Measurements from ENCODE around the gene SLC35F5. TPM values are rescaled to one million over a fixed set of nuclear protein-coding genes. Genes with fewer than 3 reads are reported as not detected.

The SLC35F5 gene
- polyA plus RNA-seq, 1 donor (not counting 4 experiments of a cell fraction or from before 2014, with no cell fraction given) = 86.5 TPM

GRCh38 chr2:113716291-113716690, 40.2 kb downstream of the SLC35F5 start:
- dilution Hi-C loops (cut with MboI; ENCODE audit: extremely low pct_ligation_motif_present, low sequenced_read_pairs) = no loop called here
- peaks cover 4 to 5% of the 10 kb centered on the region in 2 experiments for H3K36me3 ChIP-seq (ENCODE audit: control insufficient read depth in 2 of 2, extremely low read depth in 1 of 2, insufficient read depth in 2 of 2, low read length in 2 of 2)

GRCh38 chr2:113712941-113713340, 43.5 kb downstream of the SLC35F5 start:
- no peak overlapping the region for H3K4me2 ChIP-seq (ENCODE audit: control insufficient read depth, extremely low read depth, insufficient read depth, low read depth, low read length)
- peaks cover 4% of the 10 kb centered on the region in 2 experiments for H3K36me3 ChIP-seq (ENCODE audit: control insufficient read depth in 2 of 2, extremely low read depth in 1 of 2, insufficient read depth in 2 of 2, low read length in 2 of 2)
- H3K4me1 ChIP-seq (ENCODE audit: control insufficient read depth, extremely low read depth, insufficient read depth, low read length) = no peaks in the 10 kb centered on the region
- H3K9me3 ChIP-seq (ENCODE audit: control insufficient read depth, low read depth, low read length) = no peaks in the 10 kb centered on the region
- DNase-seq (ENCODE audit: low read depth, low spot score) = no peak
- no peaks in the 10 kb centered on the region for H3K9me1 ChIP-seq (ENCODE audit: control insufficient read depth, extremely low read depth, insufficient read depth, low read length)
- H3K27ac ChIP-seq (ENCODE audit: control insufficient read depth, insufficient read depth, low read length) = no peak overlapping the region
- no peak overlapping the region for H2AFZ ChIP-seq (ENCODE audit: control insufficient read depth, low read length)
- no peak overlapping the region for H3K4me3 ChIP-seq (ENCODE audit: control insufficient read depth in 2 of 3, extremely low read depth in 1 of 3, insufficient read depth in 2 of 3, low read depth in 1 of 3, low read length in 3 of 3)
- TF ChIP-seq EZH2 (IDR thresholded peaks at IDR 0.05; ENCODE audit: low read length) = no peak
- no peak for FAIRE-seq
- dilution Hi-C loops (cut with MboI; ENCODE audit: extremely low pct_ligation_motif_present, low sequenced_read_pairs) = no loop called here
- H3K27me3 ChIP-seq (ENCODE audit: control insufficient read depth, extremely low read depth, insufficient read depth, low read length) = no peaks in the 10 kb centered on the region
- H3K79me2 ChIP-seq (ENCODE audit: control insufficient read depth, insufficient read depth, low read length) = no peaks in the 10 kb centered on the region
- H3K9ac ChIP-seq (ENCODE audit: control insufficient read depth, extremely low read depth, insufficient read depth, low read length) = no peak overlapping the region
- H4K20me1 ChIP-seq (ENCODE audit: control insufficient read depth, extremely low read depth, insufficient read depth, low read length) = no peaks in the 10 kb centered on the region

More at GRCh38 chr2:113716291-113716690, 40.2 kb downstream of the SLC35F5 start:
- H3K27ac ChIP-seq (ENCODE audit: control insufficient read depth, insufficient read depth, low read length) = no peak overlapping the region
- no peaks in the 10 kb centered on the region for H3K9me1 ChIP-seq (ENCODE audit: control insufficient read depth, extremely low read depth, insufficient read depth, low read length)
- H3K4me1 ChIP-seq (ENCODE audit: control insufficient read depth, extremely low read depth, insufficient read depth, low read length) = no peaks in the 10 kb centered on the region
- H3K27me3 ChIP-seq (ENCODE audit: control insufficient read depth, extremely low read depth, insufficient read depth, low read length) = no peaks in the 10 kb centered on the region
- no peak overlapping the region for H3K9ac ChIP-seq (ENCODE audit: control insufficient read depth, extremely low read depth, insufficient read depth, low read length)
- H3K4me2 ChIP-seq (ENCODE audit: control insufficient read depth, extremely low read depth, insufficient read depth, low read depth, low read length) = no peak overlapping the region
- H3K9me3 ChIP-seq (ENCODE audit: control insufficient read depth, low read depth, low read length) = no peaks in the 10 kb centered on the region
- H2AFZ ChIP-seq (ENCODE audit: control insufficient read depth, low read length) = no peak overlapping the region
- FAIRE-seq = no peak
- TF ChIP-seq CTCF (optimal IDR thresholded peaks at IDR 0.05 in 1 of 3, IDR thresholded peaks at IDR 0.05 in 1 of 3, conservative IDR thresholded peaks at IDR 0.05 in 1 of 3; ENCODE audit: extremely low read depth in 1 of 3, insufficient read depth in 2 of 3, low read length in 3 of 3) = no peak
- TF ChIP-seq EZH2 (IDR thresholded peaks at IDR 0.05; ENCODE audit: low read length) = no peak
- no peak overlapping the region for H3K4me3 ChIP-seq (ENCODE audit: control insufficient read depth in 2 of 3, extremely low read depth in 1 of 3, insufficient read depth in 2 of 3, low read depth in 1 of 3, low read length in 3 of 3)
- no peaks in the 10 kb centered on the region for H3K79me2 ChIP-seq (ENCODE audit: control insufficient read depth, insufficient read depth, low read length)
- no peaks in the 10 kb centered on the region for H4K20me1 ChIP-seq (ENCODE audit: control insufficient read depth, extremely low read depth, insufficient read depth, low read length)
- no peak for DNase-seq (ENCODE audit: low read depth, low spot score)

GRCh38 chr2:113711851-113712250, 44.6 kb downstream of the SLC35F5 start:
- TF ChIP-seq EZH2 (IDR thresholded peaks at IDR 0.05; ENCODE audit: low read length) = no peak
- no peak for TF ChIP-seq CTCF (optimal IDR thresholded peaks at IDR 0.05 in 1 of 3, IDR thresholded peaks at IDR 0.05 in 1 of 3, conservative IDR thresholded peaks at IDR 0.05 in 1 of 3; ENCODE audit: extremely low read depth in 1 of 3, insufficient read depth in 2 of 3, low read length in 3 of 3)
- no peak overlapping the region for H3K27ac ChIP-seq (ENCODE audit: control insufficient read depth, insufficient read depth, low read length)
- no peaks in the 10 kb centered on the region for H3K9me3 ChIP-seq (ENCODE audit: control insufficient read depth, low read depth, low read length)
- no peak for DNase-seq (ENCODE audit: low read depth, low spot score)
- H3K4me1 ChIP-seq (ENCODE audit: control insufficient read depth, extremely low read depth, insufficient read depth, low read length) = no peaks in the 10 kb centered on the region
- no peaks in the 10 kb centered on the region for H3K9me1 ChIP-seq (ENCODE audit: control insufficient read depth, extremely low read depth, insufficient read depth, low read length)
- H4K20me1 ChIP-seq (ENCODE audit: control insufficient read depth, extremely low read depth, insufficient read depth, low read length) = no peaks in the 10 kb centered on the region
- peaks cover 2 to 4% of the 10 kb centered on the region in 2 experiments for H3K36me3 ChIP-seq (ENCODE audit: control insufficient read depth in 2 of 2, extremely low read depth in 1 of 2, insufficient read depth in 2 of 2, low read length in 2 of 2)
- no peak overlapping the region for H3K4me2 ChIP-seq (ENCODE audit: control insufficient read depth, extremely low read depth, insufficient read depth, low read depth, low read length)
- dilution Hi-C loops (cut with MboI; ENCODE audit: extremely low pct_ligation_motif_present, low sequenced_read_pairs) = no loop called here
- H3K79me2 ChIP-seq (ENCODE audit: control insufficient read depth, insufficient read depth, low read length) = no peaks in the 10 kb centered on the region
- H3K4me3 ChIP-seq (ENCODE audit: control insufficient read depth in 2 of 3, extremely low read depth in 1 of 3, insufficient read depth in 2 of 3, low read depth in 1 of 3, low read length in 3 of 3) = no peak overlapping the region
- no peaks in the 10 kb centered on the region for H3K27me3 ChIP-seq (ENCODE audit: control insufficient read depth, extremely low read depth, insufficient read depth, low read length)
- H2AFZ ChIP-seq (ENCODE audit: control insufficient read depth, low read length) = no peak overlapping the region
- FAIRE-seq = no peak
- no peak overlapping the region for H3K9ac ChIP-seq (ENCODE audit: control insufficient read depth, extremely low read depth, insufficient read depth, low read length)
